Measurements from ENCODE around the gene CACNA1A. TPM values are rescaled to one million over a fixed set of nuclear protein-coding genes. Genes with fewer than 3 reads are reported as not detected.
"Not testable (repeated sequence)": the region's sequence is repeated elsewhere in the genome, so short reads cannot be mapped to it uniquely, and the experiment has no call there.

Gene CACNA1A
- total and polyA plus RNA-seq, 11 donors = 0.17 to 1.2 (median 0.67) TPM

DNA sequence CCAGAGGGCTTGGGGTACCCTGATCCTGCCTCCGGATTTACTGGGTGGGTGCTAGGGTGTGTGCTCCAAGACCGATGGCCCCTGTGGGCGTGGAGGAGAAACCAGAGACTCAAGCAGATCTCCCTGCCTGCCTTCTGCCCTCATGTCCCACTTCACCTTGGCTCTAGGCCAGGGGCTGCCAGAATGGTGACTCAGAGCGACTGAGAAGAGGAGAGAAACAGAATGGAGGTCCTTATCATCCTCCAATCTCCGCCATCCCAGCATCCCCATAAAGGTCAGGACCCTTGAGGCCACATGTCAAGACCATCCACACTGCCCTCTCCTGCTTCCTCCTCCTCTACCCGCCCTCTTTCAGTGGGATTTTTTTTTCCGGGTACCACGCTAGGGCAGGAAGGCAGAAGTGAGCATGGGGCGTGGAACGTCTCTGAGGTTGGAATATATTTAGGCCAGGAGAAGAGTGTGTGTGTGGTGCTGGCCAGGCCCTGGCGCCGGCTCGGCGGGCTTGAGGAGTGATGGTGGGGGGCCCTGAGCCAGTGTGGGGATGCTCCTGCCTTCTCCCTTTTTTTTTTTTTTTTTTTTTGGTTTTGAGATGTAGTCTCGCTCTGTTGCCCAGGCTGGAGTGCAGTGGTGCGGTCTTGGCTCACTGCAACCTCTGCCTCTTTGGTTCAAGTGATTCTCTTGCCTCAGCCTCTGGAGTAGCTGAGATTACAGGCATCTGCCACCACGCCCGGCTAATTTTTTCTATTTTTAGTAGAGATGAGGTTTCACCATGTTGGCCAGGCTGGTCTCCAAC, 333.7 kb downstream of the CACNA1A start:
- no peak for TF ChIP-seq POLR2A (IDR thresholded peaks at IDR 0.05)
- peak overlapping the region in 11 of 12 donors; percentile 42 to 88 (median 58) for H3K27ac ChIP-seq
- H3K4me1 ChIP-seq = peaks cover 7 to 50% (median 14%) of the 10 kb centered on the region in 12 donors
- DNase-seq = peak; percentile 75 to 89 (median 86)
- peak; percentile 29 to 48 (median 38) for ATAC-seq
- H3K9me3 ChIP-seq = no peaks in the 10 kb centered on the region
- WGBS, 4 donors = 31 to 40% (median 34%) methylated on average over 17 to 18 of the region's 18 CpGs
- H3K4me3 ChIP-seq = peak overlapping the region in 1 of 12 donors; percentile 33
- intact Hi-C loops (cut with DNase I) = no loop called here
- no peaks in the 10 kb centered on the region for H3K27me3 ChIP-seq
- H3K36me3 ChIP-seq = no peaks in the 10 kb centered on the region

DNA sequence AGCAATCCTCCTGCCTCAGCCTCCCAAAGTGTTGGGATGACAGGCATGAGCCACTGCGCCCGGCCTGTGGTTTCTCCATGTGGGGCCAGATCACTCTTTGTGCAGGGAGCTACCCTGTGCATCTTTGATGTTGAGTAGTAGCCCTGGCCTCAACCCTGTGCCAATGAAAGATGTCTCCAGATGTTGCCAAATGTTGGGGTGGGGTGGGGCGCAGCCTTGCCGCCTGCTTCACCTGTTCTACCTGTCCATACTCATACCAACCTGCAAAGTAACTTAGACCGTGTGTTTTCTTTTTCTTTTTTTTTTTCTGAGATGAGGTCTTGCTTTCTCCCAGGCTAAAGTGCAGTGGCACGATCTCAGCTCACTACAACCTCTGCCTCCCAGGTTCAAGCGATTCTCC, 335.1 kb downstream of the CACNA1A start:
- DNase-seq = no peak
- WGBS, 4 donors = 94 to 98% (median 97%) methylated on average over 5 to 7 of the region's 7 CpGs
- TF ChIP-seq POLR2A (IDR thresholded peaks at IDR 0.05) = no peak
- TF ChIP-seq, protein P1, sequence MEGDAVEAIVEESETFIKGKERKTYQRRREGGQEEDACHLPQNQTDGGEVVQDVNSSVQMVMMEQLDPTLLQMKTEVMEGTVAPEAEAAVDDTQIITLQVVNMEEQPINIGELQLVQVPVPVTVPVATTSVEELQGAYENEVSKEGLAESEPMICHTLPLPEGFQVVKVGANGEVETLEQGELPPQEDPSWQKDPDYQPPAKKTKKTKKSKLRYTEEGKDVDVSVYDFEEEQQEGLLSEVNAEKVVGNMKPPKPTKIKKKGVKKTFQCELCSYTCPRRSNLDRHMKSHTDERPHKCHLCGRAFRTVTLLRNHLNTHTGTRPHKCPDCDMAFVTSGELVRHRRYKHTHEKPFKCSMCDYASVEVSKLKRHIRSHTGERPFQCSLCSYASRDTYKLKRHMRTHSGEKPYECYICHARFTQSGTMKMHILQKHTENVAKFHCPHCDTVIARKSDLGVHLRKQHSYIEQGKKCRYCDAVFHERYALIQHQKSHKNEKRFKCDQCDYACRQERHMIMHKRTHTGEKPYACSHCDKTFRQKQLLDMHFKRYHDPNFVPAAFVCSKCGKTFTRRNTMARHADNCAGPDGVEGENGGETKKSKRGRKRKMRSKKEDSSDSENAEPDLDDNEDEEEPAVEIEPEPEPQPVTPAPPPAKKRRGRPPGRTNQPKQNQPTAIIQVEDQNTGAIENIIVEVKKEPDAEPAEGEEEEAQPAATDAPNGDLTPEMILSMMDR (IDR thresholded peaks at IDR 0.05) = no peak
- Histone ChIP-seq H3K27ac (no peak overlapping the region), H3K27me3 (no peaks in the 10 kb centered on the region), H3K9me3 (no peaks in the 10 kb centered on the region), H3K36me3 (no peaks in the 10 kb centered on the region), H3K4me3 (no peak overlapping the region), H3K4me1 (peaks cover 7 to 62% (median 25%) of the 10 kb centered on the region in 12 donors)
- no peak for ATAC-seq
- intact Hi-C loops (cut with DNase I) = no loop called here

DNA sequence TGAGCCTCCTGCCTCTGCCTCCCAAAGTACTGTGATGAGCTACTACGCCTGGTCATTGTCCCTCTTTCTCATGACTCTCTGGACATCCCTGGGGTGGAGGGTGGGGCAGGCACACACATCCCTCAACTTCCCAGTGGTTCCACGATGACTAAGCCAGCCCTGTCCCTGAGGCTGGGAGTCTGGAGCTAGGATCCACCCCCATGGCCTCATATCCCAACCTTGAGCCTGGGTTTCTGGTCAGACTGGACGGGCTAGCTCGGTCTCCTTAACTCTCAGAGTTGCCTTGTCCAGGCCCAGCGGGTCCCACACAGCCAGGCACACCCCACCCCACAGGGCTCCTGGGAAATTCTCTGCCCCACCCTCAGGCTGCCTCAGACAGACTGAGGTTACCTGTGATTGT, 336.5 kb downstream of the CACNA1A start:
- DNase-seq (peak in 1 of 5 donors; percentile 57), ATAC-seq (peak in 2 of 4 donors; percentile 30 to 39)
- Histone ChIP-seq H3K9me3 (no peaks in the 10 kb centered on the region), H3K4me3 (no peak overlapping the region), H3K27me3 (no peaks in the 10 kb centered on the region), H3K36me3 (no peaks in the 10 kb centered on the region), H3K4me1 (peaks cover 7 to 76% (median 34%) of the 10 kb centered on the region in 12 donors), H3K27ac (peak overlapping the region in 6 of 12 donors; percentile 19 to 99 (median 42))
- 65 to 85% (median 72%) methylated on average over 3 to 5 of the region's 5 CpGs for WGBS, 4 donors
- TF ChIP-seq, protein P1 (IDR thresholded peaks at IDR 0.05) = no peak
- TF ChIP-seq POLR2A (IDR thresholded peaks at IDR 0.05) = no peak
- intact Hi-C loops (cut with DNase I) = loop anchor here in 4 of 10 donors (5.0 kb wide), 1 partner anchor 38 kb away; no protein-coding TSS in a partner anchor

DNA sequence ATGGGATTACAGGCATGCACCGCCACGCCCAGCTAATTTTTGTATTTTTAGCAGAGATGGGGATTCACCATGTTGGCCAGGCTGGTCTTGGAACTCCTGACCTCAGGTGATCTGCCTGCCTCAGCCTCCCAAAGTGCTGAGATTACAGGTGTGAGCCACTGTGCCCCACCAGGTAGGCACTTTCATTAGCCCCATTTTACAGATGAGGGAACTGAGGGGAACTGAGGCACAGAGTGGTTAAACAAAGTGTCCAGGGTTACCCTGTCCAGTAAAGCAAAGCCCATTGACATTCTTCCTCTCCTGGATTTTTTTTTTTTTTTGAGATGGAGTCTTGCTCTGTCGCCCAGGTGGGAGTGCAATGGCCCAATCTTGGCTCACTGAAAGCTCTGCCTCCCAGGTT, 340.1 kb downstream of the CACNA1A start:
- H3K36me3 ChIP-seq, H3K27me3 ChIP-seq, ATAC-seq, DNase-seq, H3K9me3 ChIP-seq, H3K4me3 ChIP-seq: not testable (repeated sequence)
- Histone ChIP-seq H3K27ac (peak overlapping the region in 10 of 12 donors; percentile 84 to 99 (median 96)), H3K4me1 (peaks cover 8 to 89% (median 50%) of the 10 kb centered on the region in 12 donors)
- intact Hi-C loops (cut with DNase I) = loop anchor here in 4 of 10 donors (5.0 kb wide), 1 partner anchor 41 kb away; no protein-coding TSS in a partner anchor
- 92 to 99% (median 97%) methylated on average over 3 of the region's 3 CpGs for WGBS, 4 donors

All from heart left ventricle (tissue), 16 donors.